ENCODE measurements around the gene SSBP2. TPM values are rescaled to one million over a fixed set of nuclear protein-coding genes. Genes with fewer than 3 reads are reported as not detected.

SSBP2 gene
- total RNA-seq, 4 donors from 2014 or later: 10.9 to 22.3 (median 14.9) TPM

DNA sequence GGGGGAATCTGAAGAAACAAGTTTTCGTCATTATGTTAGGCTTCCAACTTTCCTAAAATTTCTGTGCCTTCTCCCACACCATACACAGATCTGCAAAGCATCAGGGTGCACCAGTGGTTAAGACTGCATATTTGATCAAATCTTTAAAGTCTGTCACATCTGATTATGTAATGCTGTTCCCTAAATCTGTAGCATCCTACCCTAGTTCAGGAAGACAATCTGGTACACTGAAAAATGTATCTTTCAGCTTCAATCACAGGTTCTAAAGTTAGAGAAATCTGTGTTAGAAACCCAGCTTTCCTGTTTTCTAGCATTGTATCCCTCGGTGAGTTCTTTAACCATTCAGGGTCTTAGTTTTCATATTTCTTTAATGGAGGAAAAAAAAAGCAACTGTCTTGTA is 3.9 kb downstream of the SSBP2 start:
- Histone ChIP-seq H3K9me3 (no peaks in the 10 kb centered on the region), H3K4me3 (no peak overlapping the region), H3K4me1 (peaks cover 0 to 11% (median 0%) of the 10 kb centered on the region in 4 donors), H3K27me3 (no peaks in the 10 kb centered on the region), H3K36me3 (no peaks in the 10 kb centered on the region), H3K27ac (no peak overlapping the region)
- no peak for DNase-seq
- no peak for TF ChIP-seq POLR2A (IDR thresholded peaks at IDR 0.05)
- TF ChIP-seq, protein P1, sequence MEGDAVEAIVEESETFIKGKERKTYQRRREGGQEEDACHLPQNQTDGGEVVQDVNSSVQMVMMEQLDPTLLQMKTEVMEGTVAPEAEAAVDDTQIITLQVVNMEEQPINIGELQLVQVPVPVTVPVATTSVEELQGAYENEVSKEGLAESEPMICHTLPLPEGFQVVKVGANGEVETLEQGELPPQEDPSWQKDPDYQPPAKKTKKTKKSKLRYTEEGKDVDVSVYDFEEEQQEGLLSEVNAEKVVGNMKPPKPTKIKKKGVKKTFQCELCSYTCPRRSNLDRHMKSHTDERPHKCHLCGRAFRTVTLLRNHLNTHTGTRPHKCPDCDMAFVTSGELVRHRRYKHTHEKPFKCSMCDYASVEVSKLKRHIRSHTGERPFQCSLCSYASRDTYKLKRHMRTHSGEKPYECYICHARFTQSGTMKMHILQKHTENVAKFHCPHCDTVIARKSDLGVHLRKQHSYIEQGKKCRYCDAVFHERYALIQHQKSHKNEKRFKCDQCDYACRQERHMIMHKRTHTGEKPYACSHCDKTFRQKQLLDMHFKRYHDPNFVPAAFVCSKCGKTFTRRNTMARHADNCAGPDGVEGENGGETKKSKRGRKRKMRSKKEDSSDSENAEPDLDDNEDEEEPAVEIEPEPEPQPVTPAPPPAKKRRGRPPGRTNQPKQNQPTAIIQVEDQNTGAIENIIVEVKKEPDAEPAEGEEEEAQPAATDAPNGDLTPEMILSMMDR (IDR thresholded peaks at IDR 0.05): no peak

GRCh38 chr5:81740758-81741157 is 10.1 kb downstream of the SSBP2 start:
- no peak for TF ChIP-seq POLR2A (IDR thresholded peaks at IDR 0.05)
- TF ChIP-seq, protein P1 (IDR thresholded peaks at IDR 0.05): no peak
- no peaks in the 10 kb centered on the region for H3K27me3 ChIP-seq
- no peaks in the 10 kb centered on the region for H3K4me1 ChIP-seq

GRCh38 chr5:81739291-81739690 is 11.6 kb downstream of the SSBP2 start:
- no peak for TF ChIP-seq POLR2A (IDR thresholded peaks at IDR 0.05)
- TF ChIP-seq, protein P1 (IDR thresholded peaks at IDR 0.05): no peak
- no peaks in the 10 kb centered on the region for H3K27me3 ChIP-seq
- H3K4me3 ChIP-seq: no peak overlapping the region
- no peak overlapping the region for H3K27ac ChIP-seq
- H3K9me3 ChIP-seq: no peaks in the 10 kb centered on the region
- H3K36me3 ChIP-seq: no peaks in the 10 kb centered on the region
- no peaks in the 10 kb centered on the region for H3K4me1 ChIP-seq
- DNase-seq: no peak

More at GRCh38 chr5:81740758-81741157, 10.1 kb downstream of the SSBP2 start:
- H3K36me3 ChIP-seq: no peaks in the 10 kb centered on the region
- H3K9me3 ChIP-seq: no peaks in the 10 kb centered on the region
- no peak overlapping the region for H3K27ac ChIP-seq
- no peak for DNase-seq
- no peak overlapping the region for H3K4me3 ChIP-seq

DNA sequence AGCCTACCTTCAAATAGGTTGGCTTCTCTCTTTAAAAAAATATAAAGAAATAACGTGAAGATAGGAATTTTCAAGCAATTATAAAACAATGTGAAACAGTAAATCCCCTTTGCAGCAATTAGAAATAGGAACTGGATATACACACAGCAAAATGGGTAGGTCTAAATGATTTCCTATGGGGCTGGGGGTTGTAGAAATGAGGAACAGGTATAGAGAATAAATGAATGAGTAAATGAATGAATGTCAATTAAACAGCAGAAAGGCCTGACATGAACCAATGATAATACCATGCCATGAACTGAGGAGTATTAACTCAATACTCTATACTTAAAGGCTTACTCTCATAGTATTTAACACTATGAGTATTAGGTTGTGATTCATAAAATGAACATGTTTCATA is 21.6 kb downstream of the SSBP2 start:
- Histone ChIP-seq H3K36me3 (no peaks in the 10 kb centered on the region), H3K4me1 (peaks cover 0 to 4% (median 0%) of the 10 kb centered on the region in 4 donors), H3K27ac (no peak overlapping the region), H3K27me3 (no peaks in the 10 kb centered on the region), H3K4me3 (no peak overlapping the region), H3K9me3 (no peaks in the 10 kb centered on the region)
- no peak for TF ChIP-seq POLR2A (IDR thresholded peaks at IDR 0.05)
- TF ChIP-seq, protein P1 (IDR thresholded peaks at IDR 0.05): no peak
- DNase-seq: no peak

DNA sequence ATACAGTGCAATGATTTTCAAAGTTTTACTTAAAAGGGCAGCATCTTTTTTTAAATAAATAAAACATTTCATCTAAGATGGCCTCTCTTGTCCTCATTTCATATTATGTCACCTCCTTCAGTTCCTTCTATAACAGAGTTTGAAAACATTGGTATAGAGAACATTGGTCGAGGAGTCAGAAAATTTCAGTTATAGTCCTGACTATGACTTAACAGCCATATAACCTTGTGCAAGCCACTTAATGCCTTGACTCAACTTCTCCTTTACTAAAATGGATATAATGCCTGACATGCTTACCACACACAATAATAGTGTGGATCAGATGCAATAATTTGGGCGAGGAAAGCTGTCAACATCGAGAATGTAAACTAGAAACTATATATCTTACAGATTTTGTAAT is 22.6 kb downstream of the SSBP2 start:
- Histone ChIP-seq H3K4me1 (peaks cover 0 to 4% (median 0%) of the 10 kb centered on the region in 4 donors), H3K36me3 (no peaks in the 10 kb centered on the region), H3K27me3 (no peaks in the 10 kb centered on the region), H3K9me3 (no peaks in the 10 kb centered on the region), H3K4me3 (no peak overlapping the region), H3K27ac (no peak overlapping the region)
- no peak for DNase-seq
- no peak for TF ChIP-seq POLR2A (IDR thresholded peaks at IDR 0.05)
- TF ChIP-seq, protein P1 (IDR thresholded peaks at IDR 0.05): no peak

GRCh38 chr5:81726297-81726696 is 24.6 kb downstream of the SSBP2 start:
- Histone ChIP-seq H3K36me3 (no peaks in the 10 kb centered on the region), H3K9me3 (no peaks in the 10 kb centered on the region), H3K4me3 (no peak overlapping the region), H3K27ac (no peak overlapping the region), H3K4me1 (no peaks in the 10 kb centered on the region), H3K27me3 (no peaks in the 10 kb centered on the region)
- TF ChIP-seq POLR2A (IDR thresholded peaks at IDR 0.05): no peak
- TF ChIP-seq, protein P1 (IDR thresholded peaks at IDR 0.05): no peak
- DNase-seq: no peak

Data from Peyer's patch (tissue), 4 donors.